Stimulated activated CD4-positive, alpha-beta T cell treated with anti-CD3 and anti-CD28 coated beads, Interleukin-15, amount 100 ng/mL, for 1 hour (primary cell): ENCODE results near the gene ONECUT1.
"Not testable (repeated sequence)": the region's sequence is repeated elsewhere in the genome, so short reads cannot be mapped to it uniquely, and the experiment has no call there.

Experiments used
- DNase-seq, 2 donors: peaks; one replicate each; pipeline ENCODE4 v3.0.0-alpha.2; 2020; ENCODE audit warnings: low read depth in 1 of 2, low spot score in 1 of 2

The ONECUT1 gene

DNA sequence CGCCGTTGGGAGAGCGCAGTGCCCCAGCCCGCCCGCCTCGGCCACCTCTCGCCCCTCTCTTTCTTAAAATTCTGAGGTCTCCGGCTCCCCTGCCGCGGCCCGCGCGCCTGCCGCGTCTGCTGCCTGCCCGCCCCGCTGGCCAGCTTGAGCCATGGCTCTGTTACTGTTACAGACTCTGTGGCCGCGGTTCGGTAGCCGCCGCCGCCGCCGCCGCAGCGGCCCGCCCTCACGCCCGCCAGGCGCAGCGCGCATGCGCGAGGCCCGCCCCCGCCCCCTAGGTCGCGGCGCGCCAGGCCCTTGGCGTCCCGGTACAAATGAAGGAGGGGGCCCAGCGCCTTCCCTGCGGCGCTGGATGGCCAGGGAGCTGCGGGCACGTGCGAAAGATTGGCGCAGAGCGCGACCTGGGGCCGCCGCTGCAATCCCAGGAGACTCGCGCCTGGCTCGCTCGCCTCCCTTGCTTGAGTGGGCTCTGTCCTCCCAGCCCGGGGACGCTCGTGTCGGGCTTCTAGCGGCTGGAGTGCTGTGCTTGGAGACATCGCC, at the start of gene ONECUT1:
ONECUT1 (minus strand) TSS at position 168 of the 540 bp plus-strand sequence. CDS start 452 bp downstream, outside the sequence.
- DNase-seq: peak in 1 of 2 donors; percentile 47

GRCh38 chr15:52834379-52834778, 44.2 kb upstream of the ONECUT1 start:
- no peak for DNase-seq

GRCh38 chr15:52824169-52824942, 34.2 kb upstream of the ONECUT1 start:
- DNase-seq: not testable (repeated sequence)

DNA sequence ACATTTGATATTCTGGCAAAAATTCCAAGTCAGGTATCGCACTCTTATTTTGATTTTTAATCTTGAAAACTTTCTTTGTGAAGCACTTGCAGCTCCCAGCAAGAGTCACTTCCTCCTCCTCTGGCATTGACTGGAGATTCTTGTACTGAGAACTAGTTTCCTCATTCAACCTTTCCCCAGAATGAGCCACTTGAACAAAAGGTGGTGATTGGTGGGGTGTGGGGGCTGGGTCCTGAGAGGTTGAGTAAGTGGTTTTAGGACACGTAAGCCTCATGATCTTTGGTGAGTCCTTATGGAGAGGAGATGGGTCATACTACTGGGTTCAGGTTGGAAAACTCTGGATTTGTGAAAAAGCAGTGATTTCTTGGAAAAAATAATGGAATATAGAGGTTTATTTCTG, 32.3 kb upstream of the ONECUT1 start:
- DNase-seq: no peak

DNA sequence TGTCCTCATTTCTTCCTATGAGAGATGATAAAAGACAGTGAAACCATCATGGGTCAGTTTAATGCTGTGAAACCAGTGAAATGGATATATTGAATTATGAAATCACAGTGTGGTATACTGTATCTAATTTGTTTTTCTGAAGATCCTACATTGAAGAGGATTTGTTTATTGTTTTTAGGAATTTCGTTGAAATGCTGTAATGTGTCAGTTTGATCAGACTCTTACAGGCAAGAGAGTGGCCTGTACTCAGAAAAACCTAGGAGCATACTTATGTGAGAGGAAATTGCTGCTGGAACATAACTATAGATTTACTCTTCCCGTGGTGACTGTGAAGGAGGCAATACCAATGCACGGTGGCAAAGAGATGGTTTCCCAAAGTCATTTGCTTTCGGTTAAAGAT, 29.1 kb upstream of the ONECUT1 start:
- DNase-seq: no peak

GRCh38 chr15:52815899-52816298, 25.8 kb upstream of the ONECUT1 start:
- not testable (repeated sequence) for DNase-seq

DNA sequence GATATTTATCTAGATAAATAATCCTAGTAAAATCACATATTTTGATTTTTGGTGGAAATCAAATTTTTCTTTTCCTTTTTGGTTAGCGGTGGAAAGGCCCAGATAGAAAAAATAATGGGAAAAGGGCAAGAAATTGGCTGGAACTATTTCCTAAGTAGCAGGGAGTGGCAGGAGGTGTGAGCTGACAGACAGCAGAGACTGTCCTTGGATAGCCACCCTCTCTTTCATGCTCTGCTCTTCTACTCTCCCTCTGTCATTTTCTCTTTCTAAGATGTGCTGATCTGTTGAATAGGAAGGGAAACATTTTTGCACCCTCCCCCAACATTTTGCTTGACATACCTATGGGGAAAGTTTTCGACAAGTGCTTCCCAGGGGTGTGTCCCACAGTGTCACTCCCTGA, 18.9 kb upstream of the ONECUT1 start:
- DNase-seq: no peak

GRCh38 chr15:52808441-52808840, 18.3 kb upstream of the ONECUT1 start:
- no peak for DNase-seq

- DNase-seq: no peak
Measured at GRCh38 chr15:52806284-52806655, 16.1 kb upstream of the ONECUT1 start.

DNA sequence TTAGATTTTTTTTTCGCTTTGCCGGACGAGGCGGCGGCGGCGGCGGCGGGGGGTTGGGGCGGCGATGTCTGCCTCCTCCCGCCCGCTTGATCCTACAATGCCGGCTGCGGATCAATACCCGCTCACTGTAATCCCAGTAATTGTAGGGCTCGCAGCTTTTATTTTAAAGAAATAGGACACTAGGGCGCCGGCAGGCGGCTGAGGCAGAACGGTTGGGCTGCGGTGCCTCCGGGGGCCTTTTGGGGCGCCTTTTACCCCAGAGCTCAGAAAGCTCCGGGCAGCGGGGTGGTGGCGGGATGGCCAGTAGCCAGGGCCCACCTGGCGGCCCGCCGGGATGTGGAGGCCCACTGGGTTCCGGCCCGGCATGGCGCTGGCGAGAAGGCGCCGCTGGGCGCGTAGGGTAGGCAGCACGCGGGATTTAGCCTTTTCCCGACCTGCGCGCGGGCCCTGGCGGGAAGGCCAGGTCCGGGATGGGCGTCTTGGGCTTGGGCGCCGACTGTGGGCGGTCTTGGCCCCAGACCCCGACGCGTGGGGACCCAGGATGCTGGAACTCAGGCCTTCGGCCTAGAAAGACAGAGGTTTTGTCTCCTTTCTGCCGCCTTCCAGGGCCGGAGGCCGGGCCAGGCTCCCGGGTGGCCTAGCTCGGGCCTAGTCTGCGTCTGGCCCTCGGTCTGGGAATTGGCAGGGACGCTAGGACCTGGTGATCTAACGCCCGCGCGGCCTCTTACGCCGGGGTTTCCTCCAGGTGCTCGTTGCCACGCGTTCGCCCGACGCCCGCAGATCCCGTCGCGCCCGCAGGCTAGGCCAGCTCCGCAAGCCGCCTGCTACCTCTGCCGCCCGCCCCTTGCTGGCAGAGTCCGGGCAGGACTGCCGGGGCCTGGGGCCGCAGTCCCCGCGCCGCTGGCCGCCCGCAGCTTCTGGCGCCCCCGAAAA, 15.5 kb upstream of the ONECUT1 start:
- no peak for DNase-seq

DNA sequence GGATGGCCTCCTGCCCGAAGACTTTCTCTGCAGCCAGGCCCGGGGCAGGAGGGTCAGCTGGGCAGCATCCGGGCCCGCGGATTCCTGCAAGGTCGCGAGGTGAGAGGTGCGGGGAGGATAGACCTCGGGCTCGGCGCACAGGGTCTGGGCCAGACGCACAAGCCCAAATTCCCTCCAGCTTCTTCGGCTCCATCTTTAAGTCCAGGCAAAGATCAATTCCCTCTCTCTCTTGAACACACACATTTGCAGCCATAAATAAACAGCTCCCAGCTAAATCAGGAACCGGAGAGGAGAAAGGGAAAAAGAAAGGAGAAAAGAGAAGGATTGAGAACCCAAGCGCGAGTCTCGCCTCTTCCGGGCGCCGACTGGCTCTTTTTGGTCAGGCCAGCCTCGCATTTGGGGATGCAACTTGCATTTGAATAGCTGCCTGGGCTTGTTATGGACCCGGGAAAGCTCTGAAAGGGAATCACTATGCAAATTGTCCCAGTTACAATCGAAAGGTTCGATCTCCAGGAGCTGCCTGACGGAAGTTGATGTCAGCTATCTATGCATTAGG, 14.5 kb upstream of the ONECUT1 start:
- no peak for DNase-seq

GRCh38 chr15:52803467-52804306, 13.6 kb upstream of the ONECUT1 start:
- DNase-seq: no peak

- no peak for DNase-seq
Measured at GRCh38 chr15:52803108-52803466, 13.0 kb upstream of the ONECUT1 start.

GRCh38 chr15:52802110-52802509, 12.0 kb upstream of the ONECUT1 start:
- DNase-seq: no peak

DNA sequence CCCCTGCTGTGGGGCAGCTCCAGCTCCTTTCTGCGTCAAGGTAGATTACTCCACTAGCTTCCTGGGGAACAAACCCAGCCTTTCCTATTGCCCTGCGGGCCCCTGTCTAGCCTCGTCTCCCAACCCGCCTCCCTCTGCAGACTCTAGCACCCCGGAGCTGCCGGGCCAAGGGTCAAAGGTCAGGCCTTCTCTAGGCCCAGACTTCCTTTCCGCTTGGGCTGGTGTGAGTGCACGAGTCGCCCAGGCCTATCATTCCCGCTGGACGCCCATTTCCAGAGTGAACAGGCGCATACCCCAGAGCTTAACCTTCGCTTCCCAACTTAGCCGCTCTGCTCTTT, 11.6 kb upstream of the ONECUT1 start:
- no peak for DNase-seq

DNA sequence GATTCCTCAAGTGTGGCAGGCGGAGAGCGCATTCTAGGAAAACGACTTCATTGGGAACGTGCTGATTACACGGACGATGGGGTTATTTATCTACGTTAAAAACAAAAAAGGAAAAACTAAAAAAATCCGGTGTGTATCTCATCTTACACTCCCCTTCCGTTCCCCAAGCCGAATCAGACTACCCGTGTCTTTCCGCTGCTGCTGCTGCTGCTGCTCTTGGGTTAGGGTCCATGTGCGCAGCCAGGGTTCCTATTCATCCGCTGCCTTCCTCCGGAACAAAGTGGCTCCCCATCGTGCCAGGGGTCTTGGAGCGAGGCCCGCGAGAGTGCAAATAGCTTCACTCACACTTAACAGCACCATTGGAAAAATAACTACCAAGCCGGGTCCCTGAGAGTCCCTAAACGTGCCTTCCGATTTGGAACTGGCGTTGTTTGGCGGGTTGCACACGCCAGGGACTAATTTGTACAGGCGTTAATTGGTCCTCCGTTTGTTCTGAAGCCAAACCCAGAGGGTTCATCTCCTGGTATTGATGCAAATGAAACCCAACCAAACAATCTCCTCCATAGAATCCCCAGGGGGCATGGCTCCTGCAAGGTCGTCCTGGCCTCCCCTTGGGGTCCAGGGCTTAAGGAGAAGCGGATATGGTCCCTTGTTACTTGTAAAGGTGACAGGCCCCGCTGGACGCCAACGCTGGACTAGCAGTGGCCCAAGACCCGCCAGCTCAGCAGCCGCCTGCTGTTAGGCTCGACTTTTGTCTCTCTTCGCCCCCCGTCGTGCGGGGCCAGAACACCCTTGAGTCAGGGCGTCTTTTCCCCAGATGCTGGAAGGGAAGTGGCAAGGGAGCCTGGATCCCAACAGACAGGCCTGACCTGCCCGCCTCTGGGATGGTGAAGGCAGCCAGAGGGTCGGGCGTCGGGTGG, 11.0 kb upstream of the ONECUT1 start:
- DNase-seq: no peak

DNA sequence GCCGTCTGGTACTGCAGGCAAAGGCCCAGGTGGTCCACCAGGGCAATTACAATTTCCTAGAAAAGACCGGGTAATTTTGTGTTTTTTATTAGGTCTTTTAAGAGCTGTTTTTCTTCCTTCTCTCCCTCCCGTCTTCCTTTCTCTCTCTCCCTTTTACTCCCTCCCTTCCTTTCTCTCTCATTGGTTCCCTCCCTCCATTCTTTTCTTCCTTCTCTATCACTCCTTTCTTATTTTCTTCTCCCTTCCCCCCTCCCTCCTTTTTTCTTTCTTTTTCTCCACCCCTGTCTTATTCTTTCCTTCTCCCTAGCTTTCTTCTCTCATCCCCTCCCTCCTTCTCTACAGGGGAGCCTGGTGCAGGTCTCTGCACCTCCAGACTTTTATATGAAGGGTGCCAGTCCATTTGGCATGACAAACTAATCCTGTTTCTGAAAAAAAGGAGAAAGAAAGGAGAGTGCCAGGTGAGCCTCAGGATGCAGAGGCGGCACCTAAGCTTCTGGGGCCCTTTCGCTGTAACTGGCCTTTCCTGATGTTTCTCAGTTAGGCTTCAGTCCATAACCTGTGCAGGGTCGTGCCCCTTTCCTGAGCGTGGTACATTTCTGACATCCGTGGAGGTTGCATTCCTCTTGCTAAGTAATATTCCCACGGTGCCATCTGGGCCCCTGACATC, 9.1 kb upstream of the ONECUT1 start:
- DNase-seq: no peak

DNA sequence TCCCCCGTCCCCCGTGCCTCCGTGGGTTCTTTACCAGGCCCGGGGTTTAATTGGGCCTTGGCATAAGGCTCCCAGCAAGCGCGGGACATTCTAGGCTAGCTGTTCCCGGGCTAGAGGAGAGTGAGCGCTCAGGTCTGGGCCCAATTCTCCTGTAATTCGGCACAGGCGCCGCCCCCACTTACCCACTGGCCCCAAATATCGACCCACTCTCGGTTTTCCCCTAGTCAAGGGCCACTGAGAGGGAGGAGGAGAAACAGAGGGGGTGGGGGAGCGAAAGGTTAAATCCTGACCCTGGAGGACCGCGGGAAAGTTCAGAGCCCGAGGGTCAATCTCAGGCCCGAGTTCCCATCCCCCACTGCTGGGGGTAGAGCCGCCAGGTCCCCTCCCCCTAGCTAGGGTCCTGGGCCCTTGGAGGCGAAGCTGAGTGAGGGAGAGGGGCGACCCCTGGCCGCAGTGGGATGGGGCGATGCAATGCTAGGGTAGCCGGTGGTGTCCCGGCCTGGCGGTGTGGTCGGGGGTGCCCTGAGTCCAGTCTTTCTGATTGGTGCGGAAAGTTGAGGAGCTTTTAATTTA, 8.5 kb upstream of the ONECUT1 start:
- no peak for DNase-seq
